ENCODE data around the gene C17orf67. TPM values are rescaled to one million over a fixed set of nuclear protein-coding genes. Genes with fewer than 3 reads are reported as not detected.
A peak's percentile ranks its signal among the peaks of the same experiment; 100 is the strongest.

Gene C17orf67
- total and polyA plus RNA-seq, 10 of the 15 experiments (the other 5 are each of a cell fraction or from before 2014, with no cell fraction given): 0.24 to 3.3 (median 0.89) TPM

DNA sequence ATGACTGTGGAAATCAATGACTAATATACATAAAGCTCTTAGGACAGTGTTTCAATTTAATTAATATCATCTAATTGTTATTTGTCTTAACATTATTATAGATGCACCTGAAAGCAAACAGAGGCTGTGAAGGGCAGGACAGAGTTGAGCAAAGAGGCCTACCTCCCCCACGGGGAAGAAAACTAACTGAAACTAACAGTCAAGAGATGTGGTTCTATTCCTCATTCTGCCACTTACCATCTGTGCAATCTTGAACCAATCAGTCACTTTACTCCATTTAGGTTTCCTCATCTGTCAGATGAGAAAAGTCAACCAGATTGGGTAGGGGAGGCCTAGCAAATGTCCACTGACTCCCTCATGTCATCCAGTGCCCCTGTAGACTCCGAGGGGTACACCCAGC, 59.1 kb downstream of the C17orf67 start:
- no TSS peak for BruUV-seq (replicated peaks)
- Histone ChIP-seq H3K27me3 (replicated peaks in 1 of 2; ENCODE audit: control insufficient read depth in 2 of 2, insufficient read depth in 2 of 2, low read length in 1 of 2) (peaks cover 2% of the 10 kb centered on the region in 2 experiments; a peak in 3 of 4 replicates), H3K27ac (ENCODE audit: control insufficient read depth, insufficient read depth) (no peak overlapping the region), H3K4me1 (ENCODE audit: control insufficient read depth, insufficient read depth, low read length) (no peaks in the 10 kb centered on the region), H3K4me3 (no peak overlapping the region), H3K9ac (ENCODE audit: control insufficient read depth, insufficient read depth, low read length) (no peak overlapping the region), H2AFZ (ENCODE audit: control insufficient read depth, low read depth, low read length) (no peak overlapping the region), H3K79me2 (ENCODE audit: control insufficient read depth, insufficient read depth, low read length) (no peaks in the 10 kb centered on the region), H3K4me2 (ENCODE audit: control insufficient read depth, insufficient read depth) (no peak overlapping the region), H3K9me3 (replicated peaks; ENCODE audit: control insufficient read depth, insufficient read depth, low read length) (no peaks in the 10 kb centered on the region), H3K36me3 (ENCODE audit: control insufficient read depth in 2 of 2, insufficient read depth in 2 of 2, low read length in 1 of 2) (no peaks in the 10 kb centered on the region), H4K20me1 (ENCODE audit: control insufficient read depth, insufficient read depth) (no peaks in the 10 kb centered on the region)
- ATAC-seq (peak; percentile 65), FAIRE-seq (no peak), DNase-seq (ENCODE audit: low read depth, low spot score) (no peak)
- ChIA-PET CTCF (interaction anchor here (2.0 kb wide), 1 partner anchor 59 kb away, joined by 7 read pairs; no protein-coding TSS in a partner anchor), POLR2A (no interaction called here), SMC1A (ENCODE audit: uncharacterized antibody, unreplicated experiment) (no interaction called here), RAD21 (ENCODE audit: unreplicated experiment) (interaction anchor here (0.8 kb wide), 1 partner anchor 206 kb away, joined by 3 read pairs; no protein-coding TSS in a partner anchor)
- WGBS (ENCODE audit: insufficient coverage, insufficient replicate concordance, low lambda C conversion rate, missing lambda C conversion rate): 3% methylated on average over 2 of the region's 2 CpGs
- intact Hi-C loops (cut with micrococcal nuclease; ENCODE audit: unreplicated experiment): no loop called here
- in situ Hi-C loops (cut with MboI): no loop called here
- TF ChIP-seq TCF7 (IDR thresholded peaks at IDR 0.05; ENCODE audit: borderline replicate concordance) (no peak), CHD4 (IDR thresholded peaks at IDR 0.05) (no peak), EP300 (IDR thresholded peaks at IDR 0.05; ENCODE audit: borderline replicate concordance in 1 of 2, control insufficient read depth in 1 of 2, low read depth in 2 of 2, low read length in 2 of 2) (no peak), POLR2A (IDR thresholded peaks at IDR 0.05; ENCODE audit: low read depth, low read length) (no peak), KAT2A (conservative IDR thresholded peaks at IDR 0.05; ENCODE audit: control insufficient read depth, low read depth, low read length) (no peak), HCFC1 (IDR thresholded peaks at IDR 0.05; ENCODE audit: low read length) (no peak), RUNX3 (IDR thresholded peaks at IDR 0.05; ENCODE audit: low read length) (no peak), SIX5 (IDR thresholded peaks at IDR 0.05; ENCODE audit: low read depth, low read length, severe bottlenecking) (no peak), ETV6 (conservative IDR thresholded peaks at IDR 0.05 in 1 of 2, IDR thresholded peaks at IDR 0.05 in 1 of 2; ENCODE audit: borderline replicate concordance in 1 of 2, low read depth in 1 of 2) (no peak), KLF5 (IDR thresholded peaks at IDR 0.05; ENCODE audit: partially characterized antibody) (no peak), ZBED1 (IDR thresholded peaks at IDR 0.05; ENCODE audit: borderline replicate concordance) (no peak), HDAC2 (IDR thresholded peaks at IDR 0.05) (no peak), USF1 (IDR thresholded peaks at IDR 0.05; ENCODE audit: borderline replicate concordance, extremely low read length, insufficient read depth, low read depth, low read length) (no peak)
- TF ChIP-seq, protein P1, sequence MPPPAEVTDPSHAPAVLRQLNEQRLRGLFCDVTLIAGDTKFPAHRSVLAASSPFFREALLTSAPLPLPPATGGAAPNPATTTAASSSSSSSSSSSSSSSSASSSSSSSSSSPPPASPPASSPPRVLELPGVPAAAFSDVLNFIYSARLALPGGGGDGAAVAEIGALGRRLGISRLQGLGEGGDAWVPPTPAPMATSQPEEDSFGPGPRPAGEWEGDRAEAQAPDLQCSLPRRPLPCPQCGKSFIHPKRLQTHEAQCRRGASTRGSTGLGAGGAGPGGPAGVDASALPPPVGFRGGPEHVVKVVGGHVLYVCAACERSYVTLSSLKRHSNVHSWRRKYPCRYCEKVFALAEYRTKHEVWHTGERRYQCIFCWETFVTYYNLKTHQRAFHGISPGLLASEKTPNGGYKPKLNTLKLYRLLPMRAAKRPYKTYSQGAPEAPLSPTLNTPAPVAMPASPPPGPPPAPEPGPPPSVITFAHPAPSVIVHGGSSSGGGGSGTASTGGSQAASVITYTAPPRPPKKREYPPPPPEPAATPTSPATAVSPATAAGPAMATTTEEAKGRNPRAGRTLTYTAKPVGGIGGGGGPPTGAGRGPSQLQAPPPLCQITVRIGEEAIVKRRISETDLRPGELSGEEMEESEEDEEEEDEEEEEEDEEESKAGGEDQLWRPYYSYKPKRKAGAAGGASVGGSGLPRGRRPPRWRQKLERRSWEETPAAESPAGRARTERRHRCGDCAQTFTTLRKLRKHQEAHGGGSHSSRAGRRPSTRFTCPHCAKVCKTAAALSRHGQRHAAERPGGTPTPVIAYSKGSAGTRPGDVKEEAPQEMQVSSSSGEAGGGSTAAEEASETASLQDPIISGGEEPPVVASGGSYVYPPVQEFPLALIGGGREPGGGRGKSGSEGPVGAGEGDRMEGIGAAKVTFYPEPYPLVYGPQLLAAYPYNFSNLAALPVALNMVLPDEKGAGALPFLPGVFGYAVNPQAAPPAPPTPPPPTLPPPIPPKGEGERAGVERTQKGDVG (CRISPR knock-in tag; IDR thresholded peaks at IDR 0.05): no peak
- TF ChIP-seq, protein P2, sequence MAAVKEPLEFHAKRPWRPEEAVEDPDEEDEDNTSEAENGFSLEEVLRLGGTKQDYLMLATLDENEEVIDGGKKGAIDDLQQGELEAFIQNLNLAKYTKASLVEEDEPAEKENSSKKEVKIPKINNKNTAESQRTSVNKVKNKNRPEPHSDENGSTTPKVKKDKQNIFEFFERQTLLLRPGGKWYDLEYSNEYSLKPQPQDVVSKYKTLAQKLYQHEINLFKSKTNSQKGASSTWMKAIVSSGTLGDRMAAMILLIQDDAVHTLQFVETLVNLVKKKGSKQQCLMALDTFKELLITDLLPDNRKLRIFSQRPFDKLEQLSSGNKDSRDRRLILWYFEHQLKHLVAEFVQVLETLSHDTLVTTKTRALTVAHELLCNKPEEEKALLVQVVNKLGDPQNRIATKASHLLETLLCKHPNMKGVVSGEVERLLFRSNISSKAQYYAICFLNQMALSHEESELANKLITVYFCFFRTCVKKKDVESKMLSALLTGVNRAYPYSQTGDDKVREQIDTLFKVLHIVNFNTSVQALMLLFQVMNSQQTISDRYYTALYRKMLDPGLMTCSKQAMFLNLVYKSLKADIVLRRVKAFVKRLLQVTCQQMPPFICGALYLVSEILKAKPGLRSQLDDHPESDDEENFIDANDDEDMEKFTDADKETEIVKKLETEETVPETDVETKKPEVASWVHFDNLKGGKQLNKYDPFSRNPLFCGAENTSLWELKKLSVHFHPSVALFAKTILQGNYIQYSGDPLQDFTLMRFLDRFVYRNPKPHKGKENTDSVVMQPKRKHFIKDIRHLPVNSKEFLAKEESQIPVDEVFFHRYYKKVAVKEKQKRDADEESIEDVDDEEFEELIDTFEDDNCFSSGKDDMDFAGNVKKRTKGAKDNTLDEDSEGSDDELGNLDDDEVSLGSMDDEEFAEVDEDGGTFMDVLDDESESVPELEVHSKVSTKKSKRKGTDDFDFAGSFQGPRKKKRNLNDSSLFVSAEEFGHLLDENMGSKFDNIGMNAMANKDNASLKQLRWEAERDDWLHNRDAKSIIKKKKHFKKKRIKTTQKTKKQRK (IDR thresholded peaks at IDR 0.05; ENCODE audit: low read depth, low read length): no peak
- TF ChIP-seq, protein P3, sequence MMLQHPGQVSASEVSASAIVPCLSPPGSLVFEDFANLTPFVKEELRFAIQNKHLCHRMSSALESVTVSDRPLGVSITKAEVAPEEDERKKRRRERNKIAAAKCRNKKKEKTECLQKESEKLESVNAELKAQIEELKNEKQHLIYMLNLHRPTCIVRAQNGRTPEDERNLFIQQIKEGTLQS (IDR thresholded peaks at IDR 0.05; ENCODE audit: borderline replicate concordance, extremely low read depth, low read depth, low read length): no peak
- TF ChIP-seq, protein P4, sequence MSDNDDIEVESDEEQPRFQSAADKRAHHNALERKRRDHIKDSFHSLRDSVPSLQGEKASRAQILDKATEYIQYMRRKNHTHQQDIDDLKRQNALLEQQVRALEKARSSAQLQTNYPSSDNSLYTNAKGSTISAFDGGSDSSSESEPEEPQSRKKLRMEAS (IDR thresholded peaks at IDR 0.05; ENCODE audit: low read depth, low read length): no peak
